ES-I3 (cell line): ENCODE measurements around the gene CSAD.

Experiments
- H3K36me3 ChIP-seq: 2 replicates; pipeline ENCODE4 v1.6.1; 2013; ENCODE audit warnings: mild to moderate bottlenecking, low read length, control low read depth, moderate library complexity; ENCODE audit not compliant: insufficient read depth
- H3K4me1 ChIP-seq: 2 replicates; pipeline ENCODE4 v1.6.1; 2013; ENCODE audit warnings: mild to moderate bottlenecking, control low read depth, low read length; ENCODE audit not compliant: insufficient read depth
- H3K9ac ChIP-seq: 2 replicates; pipeline ENCODE4 v1.6.1; 2013; ENCODE audit warnings: low read depth, mild to moderate bottlenecking, low read length, moderate library complexity
- H3K9me3 ChIP-seq: 2 replicates; pipeline ENCODE4 v1.6.1; 2013; ENCODE audit warnings: mild to moderate bottlenecking, low read length, moderate library complexity; ENCODE audit not compliant: control insufficient read depth, insufficient read depth

The CSAD gene

DNA sequence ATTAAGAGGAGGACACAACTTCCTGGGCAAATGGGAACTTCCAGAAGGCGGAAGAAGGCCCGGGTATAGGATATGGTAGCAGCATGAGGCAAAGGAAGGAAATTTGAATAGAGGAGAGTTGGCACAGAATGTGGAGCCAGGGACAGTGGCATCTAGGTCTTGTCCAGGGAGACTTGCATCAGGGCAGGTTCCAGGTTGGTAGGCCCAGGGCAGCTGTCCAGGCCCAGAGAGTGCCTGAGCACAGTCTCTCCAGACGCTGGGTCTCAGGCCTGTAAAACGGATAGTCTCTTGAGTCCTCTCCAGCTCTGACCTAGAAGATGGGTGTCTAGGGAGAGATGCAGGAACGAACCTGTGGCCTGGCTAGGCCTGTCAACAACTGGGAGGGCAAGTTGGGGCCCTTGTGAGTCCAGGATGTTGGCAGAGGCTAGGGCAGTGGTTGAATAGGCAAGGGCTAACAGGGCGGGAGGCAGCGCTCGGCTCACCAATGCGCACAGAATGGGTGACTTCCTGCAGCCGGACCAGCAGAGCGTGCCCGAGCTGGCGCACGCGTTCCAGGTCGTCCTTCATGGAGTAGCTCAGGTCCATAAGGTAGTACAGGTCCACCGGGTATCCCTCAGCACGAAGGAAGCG is 16.4 kb upstream of the CSAD start:
- Histone ChIP-seq H3K9ac (no peak overlapping the region; the same call in 1 of the 2 replicates), H3K9me3 (no peaks in the 10 kb centered on the region), H3K4me1 (no peaks in the 10 kb centered on the region), H3K36me3 (no peaks in the 10 kb centered on the region)

DNA sequence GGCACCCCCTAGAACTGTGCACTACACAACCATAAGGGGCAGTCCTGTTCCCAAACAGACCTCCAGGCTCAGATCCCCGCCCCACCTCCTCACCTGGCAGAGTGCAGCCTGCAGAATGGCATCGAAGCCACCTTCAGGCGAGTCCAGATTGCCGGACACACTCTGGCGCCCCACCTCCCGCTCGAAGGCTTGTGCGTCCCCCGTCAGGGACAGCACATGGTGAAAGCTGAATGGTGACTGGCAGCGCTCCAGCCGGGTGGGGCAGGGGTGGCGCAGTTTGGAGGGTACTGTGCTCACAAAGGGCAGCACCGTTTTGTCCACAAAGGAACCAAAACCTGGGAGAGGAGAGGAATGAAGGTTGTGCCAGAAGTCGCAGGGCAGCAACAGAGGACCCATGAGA is 15.8 kb upstream of the CSAD start:
- no peaks in the 10 kb centered on the region for H3K4me1 ChIP-seq
- H3K9ac ChIP-seq: no peak overlapping the region
- H3K36me3 ChIP-seq: no peaks in the 10 kb centered on the region
- H3K9me3 ChIP-seq: no peaks in the 10 kb centered on the region

DNA sequence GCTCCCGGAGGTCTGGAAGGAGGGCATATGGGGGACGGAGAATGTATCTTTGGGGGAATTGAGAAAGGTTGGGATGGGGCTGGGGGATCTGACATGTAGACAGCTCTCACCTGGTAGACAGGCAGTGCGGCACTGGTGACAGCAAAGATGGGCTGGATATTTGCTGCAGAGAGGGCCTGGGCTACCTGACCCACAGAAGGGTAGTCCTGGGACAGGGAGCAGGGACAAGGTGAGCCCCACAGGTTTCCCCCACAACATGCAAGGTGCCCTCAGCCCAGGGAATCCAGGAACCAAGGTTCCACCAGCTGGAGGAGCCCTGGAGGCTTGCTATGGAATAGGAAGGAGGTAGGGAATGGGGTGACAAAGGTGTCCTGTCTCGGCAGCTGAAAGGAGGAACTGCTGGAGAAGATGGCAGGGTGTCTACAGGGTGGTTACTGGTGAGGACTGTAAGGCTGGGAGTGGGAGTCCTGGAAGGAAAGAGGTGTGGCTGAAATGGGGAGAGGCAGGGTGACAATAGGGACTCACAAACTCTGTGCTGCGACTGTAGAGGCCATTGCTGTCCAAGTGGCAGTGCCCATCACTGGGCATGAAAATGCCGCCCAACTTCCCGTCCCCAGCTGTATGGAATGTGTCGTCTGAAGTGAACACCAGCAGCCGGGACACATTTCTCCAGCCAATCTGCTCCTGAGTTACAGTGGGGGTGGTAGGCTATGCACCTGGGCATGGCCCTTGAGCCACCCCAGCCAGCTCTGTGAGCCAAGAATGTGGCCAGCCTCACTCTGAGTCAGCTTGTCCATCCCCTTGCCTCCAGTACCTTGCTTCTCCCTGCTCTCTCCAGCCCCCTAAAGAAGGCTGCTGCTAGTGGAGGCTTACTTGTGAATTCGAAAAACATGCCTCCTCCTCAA is 15.0 kb upstream of the CSAD start:
- H3K9ac ChIP-seq: no peak overlapping the region
- H3K36me3 ChIP-seq: no peaks in the 10 kb centered on the region
- no peaks in the 10 kb centered on the region for H3K4me1 ChIP-seq
- H3K9me3 ChIP-seq: no peaks in the 10 kb centered on the region

- no peak overlapping the region for H3K9ac ChIP-seq
Measured at GRCh38 chr12:53194973-53195372, 14.2 kb upstream of the CSAD start.

GRCh38 chr12:53193985-53194716 is 13.4 kb upstream of the CSAD start:
- no peak overlapping the region for H3K9ac ChIP-seq
- H3K4me1 ChIP-seq: no peaks in the 10 kb centered on the region
- H3K9me3 ChIP-seq: no peaks in the 10 kb centered on the region
- no peaks in the 10 kb centered on the region for H3K36me3 ChIP-seq

More at GRCh38 chr12:53194973-53195372, 14.2 kb upstream of the CSAD start:
- Histone ChIP-seq H3K9me3 (no peaks in the 10 kb centered on the region), H3K4me1 (no peaks in the 10 kb centered on the region), H3K36me3 (no peaks in the 10 kb centered on the region)

DNA sequence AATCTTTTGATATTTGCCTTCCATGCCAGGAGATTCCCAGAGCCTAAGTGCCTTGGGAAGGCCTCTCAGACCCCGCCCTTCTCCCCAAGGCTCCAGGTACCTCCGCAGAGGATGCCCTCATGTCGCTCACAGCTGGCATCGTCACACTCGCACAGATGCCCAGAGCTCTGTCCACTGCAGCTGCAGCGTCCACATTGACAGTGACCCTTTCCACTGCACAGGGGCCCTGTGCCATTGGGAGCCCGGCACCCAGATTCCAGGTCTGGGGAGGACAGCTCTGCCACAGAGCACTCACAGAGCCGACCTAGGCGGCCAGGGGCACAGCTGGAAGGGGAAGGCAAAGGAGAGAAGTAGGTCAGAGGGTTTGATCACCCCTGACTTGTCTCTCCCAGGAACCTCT is 12.3 kb upstream of the CSAD start:
- H3K36me3 ChIP-seq: no peaks in the 10 kb centered on the region
- no peaks in the 10 kb centered on the region for H3K9me3 ChIP-seq
- H3K4me1 ChIP-seq: no peaks in the 10 kb centered on the region
- H3K9ac ChIP-seq: no peak overlapping the region

- no peaks in the 10 kb centered on the region for H3K9me3 ChIP-seq
- no peaks in the 10 kb centered on the region for H3K36me3 ChIP-seq
- no peaks in the 10 kb centered on the region for H3K4me1 ChIP-seq
- H3K9ac ChIP-seq: no peak overlapping the region
Measured at GRCh38 chr12:53192531-53193021, 11.9 kb upstream of the CSAD start.

DNA sequence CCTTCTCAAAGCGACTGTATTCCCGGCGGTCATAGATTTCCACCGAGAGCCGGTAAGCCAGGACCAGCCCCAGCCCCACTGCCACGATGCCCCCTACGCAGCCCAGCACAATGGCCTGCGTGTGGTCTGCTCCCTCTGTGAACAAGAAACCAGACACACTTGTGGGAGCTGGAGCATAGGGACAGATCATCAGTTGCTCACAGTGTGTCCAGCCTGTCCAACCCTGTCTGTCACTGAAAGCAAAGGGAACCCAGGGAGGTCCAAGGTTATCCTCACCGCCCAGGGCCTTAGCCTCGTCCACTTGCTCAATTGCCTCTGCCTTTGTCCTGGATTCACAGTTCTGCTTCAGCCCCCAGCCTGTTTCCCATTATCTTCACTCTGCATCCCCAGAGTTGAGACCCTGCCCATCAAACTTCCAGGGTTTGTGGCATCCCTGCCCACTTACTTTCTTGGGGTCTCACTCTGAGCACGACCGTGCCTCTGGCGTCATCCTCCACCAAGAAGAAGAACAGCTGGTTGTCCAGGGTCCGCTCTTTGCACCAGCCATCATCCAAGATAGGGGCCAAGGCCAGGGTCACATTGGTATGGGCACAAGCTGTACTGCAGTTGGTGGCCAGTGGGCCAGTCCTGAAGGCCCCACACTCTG is 11.3 kb upstream of the CSAD start:
- Histone ChIP-seq H3K4me1 (no peaks in the 10 kb centered on the region), H3K36me3 (no peaks in the 10 kb centered on the region), H3K9me3 (no peaks in the 10 kb centered on the region), H3K9ac (no peak overlapping the region)

- Histone ChIP-seq H3K9ac (no peak overlapping the region), H3K4me1 (no peaks in the 10 kb centered on the region), H3K36me3 (no peaks in the 10 kb centered on the region; the same call in 1 of the 2 replicates), H3K9me3 (no peaks in the 10 kb centered on the region)
Measured at GRCh38 chr12:53191096-53191884, 10.6 kb upstream of the CSAD start.

GRCh38 chr12:53190108-53190729 is 9.5 kb upstream of the CSAD start:
- no peak overlapping the region for H3K9ac ChIP-seq
- H3K9me3 ChIP-seq: no peaks in the 10 kb centered on the region
- no peaks in the 10 kb centered on the region; the same call in none of the 2 replicates for H3K36me3 ChIP-seq
- H3K4me1 ChIP-seq: no peaks in the 10 kb centered on the region

GRCh38 chr12:53187145-53187899 is 6.6 kb upstream of the CSAD start:
- H3K4me1 ChIP-seq: no peaks in the 10 kb centered on the region
- H3K9me3 ChIP-seq: no peaks in the 10 kb centered on the region
- H3K36me3 ChIP-seq: no peaks in the 10 kb centered on the region; the same call in none of the 2 replicates
- no peak overlapping the region for H3K9ac ChIP-seq

- Histone ChIP-seq H3K9ac (no peak overlapping the region), H3K4me1 (peaks cover under 1% of the 10 kb centered on the region; the same call in 1 of the 2 replicates), H3K9me3 (no peaks in the 10 kb centered on the region), H3K36me3 (no peaks in the 10 kb centered on the region; the same call in none of the 2 replicates)
Measured at GRCh38 chr12:53186745-53187144, 6.0 kb upstream of the CSAD start.
